Ovary (tissue), 9 donors: ENCODE measurements around the gene TAF13. TPM values are rescaled to one million over a fixed set of nuclear protein-coding genes. Genes with fewer than 3 reads are reported as not detected.

ENCODE experiments used
- DNase-seq, 5 donors: peaks; one replicate each; pipeline ENCODE4 v3.0.0-alpha.2; 2019 to 2020
- H3K27ac ChIP-seq, 2 donors: fragments of 200-600 bp; one replicate each; pipeline versions ENCODE4 v1.5.1 to v1.8.0; 2019 to 2022
- H3K27me3 ChIP-seq: fragments of 200-600 bp; one replicate; pipeline ENCODE4 v1.8.0; 2022
- H3K36me3 ChIP-seq: fragments of 200-600 bp; sonication (generic); one replicate; pipeline ENCODE4 v1.5.1; 2019
- H3K4me1 ChIP-seq: one replicate; pipeline ENCODE4 v1.8.1; 2013; ENCODE audit warnings: mild to moderate bottlenecking, moderate library complexity; ENCODE audit not compliant: insufficient read depth
- H3K4me3 ChIP-seq: fragments of 200-600 bp; sonication (generic); one replicate; pipeline ENCODE4 v1.5.1; 2017
- H3K9me3 ChIP-seq, 2 donors: fragments of 200-600 bp in 1 of 2; sonication (generic) in 1 of 2; one replicate each; pipeline versions ENCODE4 v1.5.1 to v1.8.1; 2013 to 2019; ENCODE audit warnings: mild to moderate bottlenecking in 1 of 2, moderate library complexity in 1 of 2
- CTCF ChIP-seq, 3 donors: fragments of 450-650 bp in 2 of 3; fragments of 200-600 bp in 1 of 3; IDR thresholded peaks; one replicate each; pipeline versions ENCODE4 v1.5.1 to v1.8.0; 2016 to 2022; ENCODE audit warnings: antibody characterized with exemption in 3 of 3, mild to moderate bottlenecking in 1 of 3
- EP300 ChIP-seq: sonication (generic); formaldehyde crosslinking; IDR thresholded peaks from one replicate; pipeline ENCODE4 v1.6.1; 2017; ENCODE audit warnings: antibody characterized with exemption
- POLR2A ChIP-seq: fragments of 450-650 bp; IDR thresholded peaks from one replicate; pipeline ENCODE4 v1.6.1; 2017; ENCODE audit warnings: antibody characterized with exemption, mild to moderate bottlenecking, moderate library complexity
- WGBS, 3 donors: extraction: QIAGEN DNeasy Blood & Tissue Kit in 1 of 3; methylation state at CpG; one replicate each; pipeline versions ENCODE4 v1.1.5 to v1.1.7; 2013 to 2017; 5-methylcytosine and 5-hydroxymethylcytosine counted together
- intact Hi-C, 4 donors: fragments of 100-400 bp; cut with DNase I; formaldehyde crosslinking; loops; one replicate each; pipeline versions ENCODE4 v1.11.0 to v1.15.1; 2022 to 2023
- polyA plus RNA-seq, 2 donors: library from polyadenylated mRNA; stranded (reverse); fragments of 200-250 nt in 1 of 2; fragments of 350-450 nt in 1 of 2; fragmentation: Illumina TruSeq in 1 of 2; extraction: RNeasy Lipid Tissue Mini Kit (QIAGEN cat#74804) in 1 of 2; gene quantifications; one replicate each; pipeline ENCODE4 v1.2.3, GENCODE V29; 2013 to 2014
- total RNA-seq, 7 donors: library from RNA; depleted of rRNA in 2 of 7; stranded (reverse); fragments of >200 nt in 2 of 7; fragmentation: NEBNext Ultra II Directional in 3 of 7; extraction: Animal tissue kit (Norgen Biotek cat#: 25700) in 3 of 7; gene quantifications; one replicate each; pipeline versions ENCODE4 v1.1.0 to v1.2.4, GENCODE V29; 2016 to 2023
- donor health status: DM: no; HTN: no; CAD: no; lungs with moderate emphysema.
- donor health status: DM: no; HTN: no; CAD: no.
- donor health status: Bipolar disorder and iron deficiency.
- donor health status: DM: yes; HTN: yes; CAD: no.
- donor health status: DM: no; HTN: no; CAD: no.
- donor health status: DM: yes; HTN: yes; CAD: no.

The TAF13 gene
- total and polyA plus RNA-seq, 9 donors = 6.6 to 29.2 (median 19.5) TPM

DNA sequence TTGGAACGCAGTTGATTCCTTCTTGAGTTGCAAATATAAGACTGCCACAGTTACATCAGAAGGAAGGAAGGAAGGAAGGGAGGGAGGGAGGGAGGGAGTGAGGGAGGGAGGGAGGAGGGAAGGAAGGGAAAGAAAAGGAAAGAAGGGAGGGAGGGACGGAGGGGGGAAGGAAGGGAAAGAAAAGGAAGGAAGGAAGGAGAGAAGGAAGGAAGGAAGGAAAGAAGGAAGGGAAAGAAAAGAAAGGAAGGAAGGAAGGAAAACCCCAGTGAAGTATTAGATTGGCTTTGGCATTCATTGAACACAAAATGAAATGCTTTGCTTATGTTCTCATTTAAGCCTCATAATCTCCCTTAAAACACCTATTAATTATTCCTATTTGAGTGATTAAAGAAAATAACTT is 27.5 kb downstream of the TAF13 start:
- no peak for TF ChIP-seq CTCF (IDR thresholded peaks at IDR 0.05)
- TF ChIP-seq POLR2A = no peak
- no peak for TF ChIP-seq EP300
- DNase-seq = no peak
- intact Hi-C loops = no loop called here

GRCh38 chr1:109047339-109047738 is 28.5 kb downstream of the TAF13 start:
- intact Hi-C loops = no loop called here
- TF ChIP-seq POLR2A (no peak), EP300 (no peak), CTCF (IDR thresholded peaks at IDR 0.05) (no peak)
- H3K9me3 ChIP-seq = no peaks in the 10 kb centered on the region
- no peak overlapping the region for H3K4me3 ChIP-seq
- 74 to 83% (median 81%) methylated on average over 6 of the region's 6 CpGs for WGBS, 3 donors
- no peaks in the 10 kb centered on the region for H3K36me3 ChIP-seq
- H3K27ac ChIP-seq = no peak overlapping the region
- H3K27me3 ChIP-seq = no peaks in the 10 kb centered on the region
- no peak for DNase-seq
- H3K4me1 ChIP-seq = no peaks in the 10 kb centered on the region

More for the DNA sequence above, 27.5 kb downstream of the TAF13 start:
- Histone ChIP-seq H3K36me3 (no peaks in the 10 kb centered on the region), H3K9me3 (no peaks in the 10 kb centered on the region), H3K4me1 (no peaks in the 10 kb centered on the region), H3K4me3 (no peak overlapping the region), H3K27me3 (no peaks in the 10 kb centered on the region), H3K27ac (no peak overlapping the region)
- WGBS, 3 donors = 24 to 33% (median 32%) methylated on average over 2 of the region's 2 CpGs

GRCh38 chr1:109046671-109047070 is 29.1 kb downstream of the TAF13 start:
- no peaks in the 10 kb centered on the region for H3K27me3 ChIP-seq
- H3K4me1 ChIP-seq = no peaks in the 10 kb centered on the region
- no peaks in the 10 kb centered on the region for H3K9me3 ChIP-seq
- TF ChIP-seq CTCF (IDR thresholded peaks at IDR 0.05) = no peak
- TF ChIP-seq EP300 = no peak
- no peak for TF ChIP-seq POLR2A
- H3K4me3 ChIP-seq = no peak overlapping the region
- no peaks in the 10 kb centered on the region for H3K36me3 ChIP-seq
- no peak for DNase-seq
- intact Hi-C loops = no loop called here
- no peak overlapping the region for H3K27ac ChIP-seq
- 78 to 81% (median 81%) methylated on average over 4 of the region's 4 CpGs for WGBS, 3 donors

DNA sequence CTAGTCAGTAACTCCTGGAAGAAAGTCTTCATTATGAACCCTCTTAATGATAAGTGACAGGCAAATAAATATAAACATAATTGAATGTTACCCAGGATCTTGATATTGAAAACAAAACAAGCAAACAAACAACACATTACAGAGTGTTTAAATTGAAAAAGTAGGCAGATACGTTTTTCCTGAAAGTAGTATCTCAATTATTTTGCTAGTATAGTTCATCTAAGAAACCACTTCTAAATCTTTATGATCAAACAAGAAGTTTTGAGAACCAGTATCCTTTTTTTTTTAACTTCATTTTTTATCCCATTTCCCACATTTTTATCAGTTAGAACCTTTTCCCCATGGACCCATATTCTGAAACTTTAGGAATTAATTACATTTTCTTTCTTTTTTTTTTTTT is 30.2 kb downstream of the TAF13 start:
- no peaks in the 10 kb centered on the region for H3K9me3 ChIP-seq
- intact Hi-C loops = no loop called here
- H3K4me1 ChIP-seq = no peaks in the 10 kb centered on the region
- H3K27ac ChIP-seq = no peak overlapping the region
- no peak for DNase-seq
- H3K27me3 ChIP-seq = no peaks in the 10 kb centered on the region
- no peak overlapping the region for H3K4me3 ChIP-seq
- H3K36me3 ChIP-seq = no peaks in the 10 kb centered on the region
- 53 to 66% (median 60%) methylated on average over 1 of the region's 1 CpG for WGBS, 3 donors
- TF ChIP-seq EP300 (no peak), CTCF (IDR thresholded peaks at IDR 0.05) (no peak), POLR2A (no peak)
